H1 (cell line): ENCODE measurements around the gene EIF4A3. TPM values are rescaled to one million over a fixed set of nuclear protein-coding genes. Genes with fewer than 3 reads are reported as not detected.
A peak's percentile ranks its signal among the peaks of the same experiment; 100 is the strongest.

Source experiments
- CTCF ChIA-PET: fragments of 300-600 bp; sonication (Branson Sonifier 250); formaldehyde crosslinking; loops from one replicate; lab custom pipeline; 2021; ENCODE audit not compliant: partially characterized antibody; lab: Charles Lee
- POLR2A ChIA-PET: fragments of 300-600 bp; sonication (Branson Sonifier 250); formaldehyde crosslinking; loops from one replicate; lab custom pipeline; 2021; ENCODE audit warnings: inconsistent platforms; ENCODE audit not compliant: partially characterized antibody; lab: Charles Lee
- DNase-seq, 2 experiments: peaks; one replicate each; pipeline versions ENCODE4 v3.0.0 to v3.0.0-alpha.2; 2010 to 2022; ENCODE audit warnings: low spot score in 2 of 2, low read depth in 1 of 2, mixed read lengths in 1 of 2
- FAIRE-seq: peaks from 2 replicates; lab custom pipeline; 2011; peaks lifted over from hg19 to GRCh38; lab: Jason Lieb, UNC
- H2AFZ ChIP-seq: 2 replicates; pipeline ENCODE4 v1.8.1; 2012; ENCODE audit warnings: low read length, inconsistent platforms
- H2AK5ac ChIP-seq: 2 replicates; pipeline ENCODE4 v1.6.1; 2013; ENCODE audit warnings: low read depth, low read length
- H2BK120ac ChIP-seq: replicated peaks from 2 replicates; pipeline ENCODE3; 2013; ENCODE audit warnings: low read depth, low read length, inconsistent platforms
- H2BK12ac ChIP-seq: 2 replicates; pipeline ENCODE4 v1.6.1; 2013; ENCODE audit warnings: low read depth, low read length
- H2BK15ac ChIP-seq: 2 replicates; pipeline ENCODE4 v1.6.1; 2013; ENCODE audit warnings: low read length
- H2BK20ac ChIP-seq: 2 replicates; pipeline ENCODE4 v1.6.1; 2013; ENCODE audit warnings: low read length
- H2BK5ac ChIP-seq: 2 replicates; pipeline ENCODE4 v1.6.1; 2013; ENCODE audit warnings: low read depth, low read length
- H3K14ac ChIP-seq: 2 replicates; pipeline ENCODE4 v1.6.1; 2013; ENCODE audit warnings: inconsistent platforms; ENCODE audit not compliant: insufficient read length
- H3K18ac ChIP-seq: 2 replicates; pipeline ENCODE4 v1.6.1; 2013; ENCODE audit warnings: low read length; ENCODE audit errors: extremely low read depth
- H3K23ac ChIP-seq: 2 replicates; pipeline ENCODE4 v1.6.1; 2013; ENCODE audit warnings: inconsistent platforms; ENCODE audit not compliant: insufficient read length
- H3K23me2 ChIP-seq: 2 replicates; pipeline ENCODE4 v1.6.1; 2013; ENCODE audit warnings: low read depth, low read length
- H3K27ac ChIP-seq: 2 replicates; pipeline ENCODE4 v1.6.1; 2011; ENCODE audit warnings: low read depth, low read length, inconsistent platforms
- H3K27me3 ChIP-seq, 4 experiments: replicated peaks in 1 of 4; 1 replicate in 1 of 4; 2 replicates in 3 of 4; pipeline versions ENCODE4 v1.6.1 to v1.8.1; 2011 to 2013; ENCODE audit warnings: low read length in 3 of 4, mild to moderate bottlenecking in 3 of 4, inconsistent platforms in 2 of 4, mixed read lengths in 2 of 4, moderate library complexity in 1 of 4; ENCODE audit not compliant: control insufficient read depth in 3 of 4, insufficient read depth in 3 of 4; ENCODE audit errors: extremely low read depth in 1 of 4
- H3K36me3 ChIP-seq, 4 experiments: 2 replicates each; pipeline versions ENCODE4 v1.6.1 to v1.8.1; 2011 to 2013; ENCODE audit warnings: mild to moderate bottlenecking in 4 of 4, low read length in 3 of 4, moderate library complexity in 2 of 4, control low read depth in 1 of 4, inconsistent platforms in 1 of 4; ENCODE audit not compliant: insufficient read depth in 4 of 4, control insufficient read depth in 2 of 4
- H3K4ac ChIP-seq: replicated peaks from 2 replicates; pipeline ENCODE3; 2013; ENCODE audit warnings: low read length, low read depth, mixed read lengths, inconsistent platforms; ENCODE audit not compliant: insufficient read length
- H3K4me1 ChIP-seq, 4 experiments: replicated peaks in 1 of 4; 1 replicate in 1 of 4; 2 replicates in 3 of 4; pipeline versions ENCODE4 v1.6.1 to v1.8.1; 2011 to 2013; ENCODE audit warnings: low read length in 3 of 4, inconsistent platforms in 2 of 4, mixed read lengths in 1 of 4; ENCODE audit not compliant: insufficient read depth in 4 of 4, control insufficient read depth in 3 of 4
- H3K4me2 ChIP-seq, 2 experiments: 2 replicates each; pipeline versions ENCODE4 v1.6.1 to v1.8.1; 2011 to 2013; ENCODE audit warnings: low read depth in 2 of 2, low read length in 2 of 2, control low read depth in 1 of 2, inconsistent platforms in 1 of 2, mild to moderate bottlenecking in 1 of 2; ENCODE audit not compliant: insufficient read depth in 1 of 2
- H3K4me3 ChIP-seq, 4 experiments: fragments of 200-600, 300-600 bp in 1 of 4; sonication (generic), shearing (Covaris generic), sonication (Bioruptor Twin) in 1 of 4; 2 replicates each; pipeline versions ENCODE4 v1.5.1 to v1.8.1; 2011 to 2016; ENCODE audit warnings: low read length in 4 of 4, low read depth in 3 of 4, control low read depth in 2 of 4, inconsistent platforms in 2 of 4, mild to moderate bottlenecking in 2 of 4, mixed read lengths in 1 of 4, moderate library complexity in 1 of 4; ENCODE audit not compliant: insufficient read depth in 2 of 4; ENCODE audit errors: extremely low read depth in 1 of 4
- H3K56ac ChIP-seq: replicated peaks from 2 replicates; pipeline ENCODE3; 2013; ENCODE audit warnings: low read depth, mild to moderate bottlenecking, mixed read lengths, low read length, inconsistent platforms; ENCODE audit not compliant: insufficient read length
- H3K79me1 ChIP-seq: 2 replicates; pipeline ENCODE4 v1.6.1; 2013; ENCODE audit warnings: low read depth, low read length, control low read depth
- H3K79me2 ChIP-seq, 2 experiments: 2 replicates each; pipeline versions ENCODE4 v1.6.1 to v1.8.1; 2012 to 2013; ENCODE audit warnings: low read length in 2 of 2, mild to moderate bottlenecking in 2 of 2, inconsistent platforms in 1 of 2; ENCODE audit not compliant: insufficient read depth in 2 of 2, control insufficient read depth in 1 of 2
- H3K9ac ChIP-seq, 4 experiments: replicated peaks in 1 of 4; 1 replicate in 1 of 4; 2 replicates in 3 of 4; pipeline versions ENCODE4 v1.6.1 to v1.8.1; 2011 to 2013; ENCODE audit warnings: low read depth in 3 of 4, low read length in 3 of 4, control low read depth in 2 of 4, mild to moderate bottlenecking in 2 of 4, moderate library complexity in 2 of 4, inconsistent platforms in 1 of 4; ENCODE audit errors: extremely low read depth in 1 of 4
- H3K9me3 ChIP-seq, 2 experiments: 2 replicates each; pipeline versions ENCODE4 v1.6.1 to v1.8.1; 2012 to 2013; ENCODE audit warnings: mild to moderate bottlenecking in 2 of 2, moderate library complexity in 2 of 2, control low read depth in 1 of 2, inconsistent platforms in 1 of 2, low read depth in 1 of 2, low read length in 1 of 2, mixed read lengths in 1 of 2; ENCODE audit not compliant: insufficient read depth in 2 of 2
- H4K20me1 ChIP-seq, 2 experiments: replicated peaks in 1 of 2; 2 replicates each; pipeline versions ENCODE3 to v1.8.1; 2011 to 2013; ENCODE audit warnings: inconsistent platforms in 2 of 2, low read length in 2 of 2, mild to moderate bottlenecking in 1 of 2; ENCODE audit not compliant: insufficient read depth in 2 of 2, control insufficient read depth in 1 of 2
- H4K5ac ChIP-seq: 2 replicates; pipeline ENCODE4 v1.6.1; 2013; ENCODE audit warnings: low read length, low read depth, mixed read lengths, inconsistent platforms; ENCODE audit not compliant: insufficient read length
- H4K8ac ChIP-seq: 2 replicates; pipeline ENCODE4 v1.8.0; 2013; ENCODE audit warnings: mild to moderate bottlenecking, moderate library complexity, low read length, inconsistent platforms; ENCODE audit not compliant: insufficient read depth; ENCODE audit errors: extremely low read depth
- H4K91ac ChIP-seq: replicated peaks from 2 replicates; pipeline ENCODE3; 2013; ENCODE audit warnings: low read length, mixed read lengths, inconsistent platforms; ENCODE audit not compliant: insufficient read length
- EZH2 ChIP-seq: fragments of 200-600 bp; sonication (generic); IDR thresholded peaks from 2 replicates; pipeline ENCODE4 v1.7.1; 2012; ENCODE audit warnings: low read depth, mild to moderate bottlenecking, moderate library complexity, low read length, inconsistent platforms; ENCODE audit not compliant: severe bottlenecking
- FOSL1 ChIP-seq: IDR thresholded peaks from 2 replicates; pipeline ENCODE4 v1.6.1; 2011; ENCODE audit warnings: mild to moderate bottlenecking, low read depth, low read length, moderate library complexity; ENCODE audit not compliant: insufficient read depth
- HDAC2 ChIP-seq, 2 experiments: fragments of 300-600 bp in 1 of 2; sonication (generic) in 1 of 2; IDR thresholded peaks; 2 replicates each; pipeline ENCODE4 v1.6.1; 2011 to 2012; ENCODE audit warnings: low read depth in 2 of 2, low read length in 2 of 2, mild to moderate bottlenecking in 2 of 2, moderate library complexity in 2 of 2, borderline replicate concordance in 1 of 2, inconsistent platforms in 1 of 2
- JUN ChIP-seq: IDR thresholded peaks from 2 replicates; pipeline ENCODE4 v1.6.1; 2011; ENCODE audit warnings: low read depth, mild to moderate bottlenecking, improper control_type of control experiment, low read length
- KDM1A ChIP-seq: fragments of 200-600, 300-600 bp; sonication (generic); IDR thresholded peaks from 2 replicates; pipeline ENCODE4 v1.7.1; 2016; ENCODE audit warnings: mild to moderate bottlenecking, low read length, borderline replicate concordance
- RBBP5 ChIP-seq: IDR thresholded peaks from 2 replicates; pipeline ENCODE4 v1.7.1; 2012; ENCODE audit warnings: low read depth, mild to moderate bottlenecking, inconsistent platforms, low read length, moderate library complexity, borderline replicate concordance
- SP2 ChIP-seq: IDR thresholded peaks from 2 replicates; pipeline ENCODE4 v1.6.1; 2012; ENCODE audit warnings: mild to moderate bottlenecking, low read length, inconsistent platforms
- TCF12 ChIP-seq: IDR thresholded peaks from 2 replicates; pipeline ENCODE4 v1.6.1; 2011; ENCODE audit warnings: low read depth, mild to moderate bottlenecking, low read length
- TEAD4 ChIP-seq: IDR thresholded peaks from 2 replicates; pipeline ENCODE4 v1.6.1; 2012; ENCODE audit warnings: low read depth, low read length, inconsistent platforms, mixed read lengths
- WGBS, 2 experiments: shearing (Covaris generic) in 1 of 2; methylation state at CpG; one replicate each; pipeline versions ENCODE4 v1.1.6 to v1.1.7; 2013 to 2015; ENCODE audit warnings: low lambda C conversion rate in 2 of 2, mixed read lengths in 2 of 2, inconsistent platforms in 1 of 2, low coverage in 1 of 2, missing lambda C conversion rate in 1 of 2; ENCODE audit not compliant: insufficient replicate concordance in 2 of 2, insufficient coverage in 1 of 2, insufficient read length in 1 of 2; ENCODE audit errors: extremely low coverage in 1 of 2, missing lambda C conversion rate in 1 of 2; 5-methylcytosine and 5-hydroxymethylcytosine counted together
- polyA plus RNA-seq, 7 experiments: library from polyadenylated mRNA; depleted of rRNA in 3 of 7; stranded (reverse) in 5 of 7; unstranded in 2 of 7; fragments of >200 nt in 5 of 7; fragments of 200-250 nt in 2 of 7; gene quantifications; 1 replicate in 5 of 7; 2 replicates in 1 of 7; 4 replicates in 1 of 7; pipeline versions ENCODE4 v1.2.1 to v1.2.3, GENCODE V29; 2011 to 2013; ENCODE audit warnings: missing spikeins in 2 of 7, mixed read lengths in 2 of 7
- total RNA-seq: library from RNA; stranded (reverse); fragmentation: NEBNext Ultra II Directional; extraction: Animal tissue kit (Norgen Biotek cat#: 25700); gene quantifications from 2 replicates; pipeline ENCODE4 v1.2.1, GENCODE V29; 2021

The EIF4A3 gene
- total and polyA plus RNA-seq, 2 of the 8 experiments (the other 6 are each of a cell fraction or from before 2014, with no cell fraction given) = 142 to 146 TPM

DNA sequence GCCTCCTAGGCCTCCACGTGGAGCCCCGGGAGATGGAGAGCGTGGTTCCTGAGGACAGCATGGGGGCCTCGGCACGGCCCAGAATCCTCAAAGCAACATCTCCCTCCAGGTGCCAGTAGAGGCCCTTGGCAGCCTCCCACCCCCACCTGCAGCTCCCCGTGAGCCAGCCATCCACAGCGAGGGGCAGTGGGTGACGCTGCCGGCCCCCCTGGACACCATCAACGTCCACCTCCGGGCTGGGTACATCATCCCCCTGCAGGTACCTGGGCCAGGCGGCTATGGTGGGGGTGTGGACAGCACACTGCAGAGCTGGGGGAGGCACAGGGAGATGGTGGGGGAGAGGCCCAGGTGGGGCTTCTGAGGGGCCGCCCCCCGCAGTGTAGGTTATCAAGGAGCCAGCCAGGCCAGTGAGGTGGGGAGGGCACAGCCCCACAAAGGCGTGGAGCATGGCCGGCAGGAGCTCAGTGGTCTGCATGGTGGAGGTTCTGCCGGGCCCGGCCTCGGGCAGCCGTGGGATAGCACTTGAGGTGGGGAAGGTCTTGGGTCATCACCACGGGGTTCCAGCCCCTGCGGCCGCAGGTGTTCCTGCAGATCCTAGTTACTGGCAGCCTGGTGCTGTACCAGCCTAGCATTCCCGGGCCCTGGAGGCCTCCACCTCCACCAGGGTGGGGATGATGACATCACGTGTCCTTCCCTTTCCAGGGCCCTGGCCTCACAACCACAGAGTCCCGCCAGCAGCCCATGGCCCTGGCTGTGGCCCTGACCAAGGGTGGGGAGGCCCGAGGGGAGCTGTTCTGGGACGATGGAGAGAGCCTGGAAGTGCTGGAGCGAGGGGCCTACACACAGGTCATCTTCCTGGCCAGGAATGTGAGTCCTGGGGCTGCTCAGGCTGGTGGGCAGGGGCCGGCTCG lies 29.2 kb downstream of the EIF4A3 start:
- no peak overlapping the region for H4K5ac ChIP-seq
- H3K18ac ChIP-seq = no peak overlapping the region
- CTCF ChIA-PET = interaction anchor here (0.6 to 2.0 kb wide), 4 partner anchors 16 to 258 kb away, joined by 3 to 8 read pairs (median 4); partner anchors contain the start of gene GAA
- POLR2A ChIA-PET = interaction anchor here (1.8 to 2.6 kb wide), 3 partner anchors 10 to 16 kb away, joined by 4 to 11 read pairs (median 7); partner anchors contain the start of gene GAA
- no peak overlapping the region for H3K4me2 ChIP-seq
- WGBS, 2 experiments = 91% methylated on average over 21 of the region's 31 CpGs; no CpG with 5 or more reads in 1 of the 2 experiments
- no peak overlapping the region for H3K4ac ChIP-seq
- H4K91ac ChIP-seq = no peak overlapping the region
- H3K23me2 ChIP-seq = no peaks in the 10 kb centered on the region
- H2BK12ac ChIP-seq = no peak overlapping the region
- H2BK15ac ChIP-seq = no peak overlapping the region
- H2BK20ac ChIP-seq = no peak overlapping the region
- no peak overlapping the region for H2AK5ac ChIP-seq
- 0 out of 2 replicates have a peak, but pooled peaks cover 2% of the 10 kb centered on the region for H3K79me1 ChIP-seq
- FAIRE-seq = no peak
- H3K4me3 ChIP-seq = no peak overlapping the region
- peak overlapping the region; percentile 65 for H4K8ac ChIP-seq
- H3K36me3 ChIP-seq = no peaks in the 10 kb centered on the region
- H4K20me1 ChIP-seq = no peaks in the 10 kb centered on the region
- no peak overlapping the region for H3K14ac ChIP-seq
- TF ChIP-seq HDAC2 (IDR thresholded peaks at IDR 0.05; ENCODE audit: borderline replicate concordance in 1 of 2, low read depth in 2 of 2, low read length in 2 of 2) (no peak), FOSL1 (no peak), SP2 (no peak), RBBP5 (no peak), TCF12 (no peak), KDM1A (no peak), EZH2 (no peak), JUN (no peak), TEAD4 (no peak)
- H2AFZ ChIP-seq = no peak overlapping the region
- H3K79me2 ChIP-seq = no peaks in the 10 kb centered on the region
- H3K9ac ChIP-seq = no peak overlapping the region
- H3K56ac ChIP-seq = no peak overlapping the region
- no peak overlapping the region for H3K23ac ChIP-seq
- H3K27me3 ChIP-seq = no peaks in the 10 kb centered on the region
- H2BK5ac ChIP-seq = no peak overlapping the region
- DNase-seq = peak in 1 of 2 experiments; percentile 44
- peaks cover 0 to 8% (median 6%) of the 10 kb centered on the region in 4 experiments; a peak in 4 of 7 replicates for H3K4me1 ChIP-seq
- no peak overlapping the region for H3K27ac ChIP-seq
- H2BK120ac ChIP-seq = no peak overlapping the region
- no peaks in the 10 kb centered on the region for H3K9me3 ChIP-seq
